ENCODE measurements around the gene NDUFA6. TPM values are rescaled to one million over a fixed set of nuclear protein-coding genes. Genes with fewer than 3 reads are reported as not detected.
"Not testable (repeated sequence)": the region's sequence is repeated elsewhere in the genome, so short reads cannot be mapped to it uniquely, and the experiment has no call there.

Gene NDUFA6
- total and polyA plus RNA-seq, 2 of the 13 experiments (the other 11 are each of a cell fraction or from before 2014, with no cell fraction given) = 68.5 to 87.8 TPM

GRCh38 chr22:42130639-42131431 lies 40.3 kb upstream of the NDUFA6 start, which contains the start of gene CYP2D6 (continued):
- TF ChIP-seq ZBTB40, FOXA1 (IDR thresholded peaks at IDR 0.05): not testable (repeated sequence)
- TF ChIP-seq ZBTB40 (CRISPR knock-in tag; IDR thresholded peaks at IDR 0.05) = 0 out of 2 replicates have a peak, but pooled peaks have one; percentile 23
- TF ChIP-seq HNF4A (CRISPR knock-in tag; IDR thresholded peaks at IDR 0.05) = peak; percentile 56
- peak; percentile 13; the same call in 1 of the 2 replicates for TF ChIP-seq FOXA1 (CRISPR knock-in tag; IDR thresholded peaks at IDR 0.05)
- TF ChIP-seq ZFY (CRISPR knock-in tag; IDR thresholded peaks at IDR 0.05) = peak; percentile 61
- TF ChIP-seq TFE3 (CRISPR knock-in tag; IDR thresholded peaks at IDR 0.05) = peak; percentile 70; the same call in 1 of the 2 replicates
- TF ChIP-seq ZNF788 (CRISPR knock-in tag; IDR thresholded peaks at IDR 0.05; ENCODE audit: borderline replicate concordance) = peak; percentile 43; the same call in 1 of the 2 replicates
- TF ChIP-seq GABPB1 (CRISPR knock-in tag; IDR thresholded peaks at IDR 0.05) = peak; percentile 17; the same call in 1 of the 2 replicates
- peak; percentile 7 to 46; a peak in 1 of 4 replicates for TF ChIP-seq NR2F1 (CRISPR knock-in tag; IDR thresholded peaks at IDR 0.05)
- TF ChIP-seq NR2F6 (IDR thresholded peaks at IDR 0.05) = peak; percentile 31; the same call in 1 of the 2 replicates
- TF ChIP-seq NR2F6 (CRISPR knock-in tag; IDR thresholded peaks at IDR 0.05) = peak; percentile 84
- TF ChIP-seq HNRNPLL (IDR thresholded peaks at IDR 0.05; ENCODE audit: low read depth, low read length, poor library complexity, severe bottlenecking) = peak; percentile 27
- peak; percentile 45; the same call in 1 of the 2 replicates for TF ChIP-seq RXRB (CRISPR knock-in tag; IDR thresholded peaks at IDR 0.05; ENCODE audit: borderline replicate concordance)
- peak; percentile 87 for TF ChIP-seq HIC2 (CRISPR knock-in tag; IDR thresholded peaks at IDR 0.05; ENCODE audit: low read depth)

Measured in HepG2 (cell line).